Fibroblast of pulmonary artery (primary cell): Measurements from ENCODE around the gene KIF5C.

Experiments used
- DNase-seq: peaks from one replicate; pipeline ENCODE4 v3.0.0-alpha.2; 2010; ENCODE audit warnings: low read depth
- H3K4me3 ChIP-seq: replicated peaks from 2 replicates; pipeline ENCODE4 v1.5.1; 2011; ENCODE audit warnings: low read depth, mild to moderate bottlenecking, control low read depth, low read length, moderate library complexity
- CTCF ChIP-seq: IDR thresholded peaks from 2 replicates; pipeline ENCODE4 v1.5.1; 2011; ENCODE audit warnings: mild to moderate bottlenecking, control low read depth, low read length, inconsistent platforms; ENCODE audit errors: missing control alignments

Gene KIF5C

GRCh38 chr2:149062531-149062930 lies 187.5 kb downstream of the KIF5C start:
- no peak for TF ChIP-seq CTCF
- H3K4me3 ChIP-seq = no peak overlapping the region
- DNase-seq = no peak

- H3K4me3 ChIP-seq = no peak overlapping the region
- no peak for TF ChIP-seq CTCF
- DNase-seq = no peak
Observed at GRCh38 chr2:149063177-149063576, 188.2 kb downstream of the KIF5C start.

- TF ChIP-seq CTCF = no peak
- no peak overlapping the region for H3K4me3 ChIP-seq
- no peak for DNase-seq
Observed at GRCh38 chr2:149064365-149064841, 189.4 kb downstream of the KIF5C start.

- H3K4me3 ChIP-seq = no peak overlapping the region
- no peak for TF ChIP-seq CTCF
- no peak for DNase-seq
Observed at GRCh38 chr2:149064856-149065630, 190.0 kb downstream of the KIF5C start.

- DNase-seq = no peak
- H3K4me3 ChIP-seq = no peak overlapping the region
- TF ChIP-seq CTCF = no peak
Observed at GRCh38 chr2:149068225-149068995, 193.4 kb downstream of the KIF5C start.

- no peak overlapping the region for H3K4me3 ChIP-seq
- TF ChIP-seq CTCF = no peak
- DNase-seq = peak; percentile 49
Observed at GRCh38 chr2:149068996-149069888, 194.2 kb downstream of the KIF5C start.
